GM19397 (cell line): ENCODE results near the gene APOL3.
"Not testable (repeated sequence)": the region's sequence is repeated elsewhere in the genome, so short reads cannot be mapped to it uniquely, and the experiment has no call there.

Source experiments
- ATAC-seq: cut with Tn5 transposase; IDR thresholded peaks from one replicate; pipeline ENCODE4 v1.9.1; 2021; ENCODE audit warnings: mild to moderate bottlenecking, moderate library complexity; ENCODE audit not compliant: unreplicated experiment

Gene APOL3, protein sequence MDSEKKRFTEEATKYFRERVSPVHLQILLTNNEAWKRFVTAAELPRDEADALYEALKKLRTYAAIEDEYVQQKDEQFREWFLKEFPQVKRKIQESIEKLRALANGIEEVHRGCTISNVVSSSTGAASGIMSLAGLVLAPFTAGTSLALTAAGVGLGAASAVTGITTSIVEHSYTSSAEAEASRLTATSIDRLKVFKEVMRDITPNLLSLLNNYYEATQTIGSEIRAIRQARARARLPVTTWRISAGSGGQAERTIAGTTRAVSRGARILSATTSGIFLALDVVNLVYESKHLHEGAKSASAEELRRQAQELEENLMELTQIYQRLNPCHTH

DNA sequence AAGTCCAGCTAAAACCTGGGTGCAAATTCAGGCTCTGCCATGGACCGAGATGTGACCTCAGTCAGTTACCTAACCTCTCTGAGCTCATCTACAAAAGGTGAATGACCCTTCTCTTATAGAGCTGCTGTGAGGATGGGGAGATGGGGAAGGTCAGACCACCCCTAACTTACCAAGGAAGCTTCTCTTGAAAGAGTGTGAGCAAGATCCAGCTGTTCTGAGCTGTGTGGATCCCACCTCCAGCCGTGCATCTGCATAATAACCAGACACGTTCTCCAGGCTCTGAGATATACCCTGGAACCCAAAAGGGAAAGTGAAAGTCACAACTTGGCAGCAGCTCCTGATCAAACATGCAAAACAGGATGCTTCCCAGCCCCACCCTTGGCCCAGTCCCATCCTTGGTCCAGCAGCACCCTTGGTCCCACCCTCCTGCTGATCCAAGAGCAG lies at the start of gene APOL3:
Gene APOL3 (minus strand): TSS at position 257 of the 444 bp plus-strand sequence. CDS start 11,700 bp downstream, outside the sequence.
- no peak for ATAC-seq

DNA sequence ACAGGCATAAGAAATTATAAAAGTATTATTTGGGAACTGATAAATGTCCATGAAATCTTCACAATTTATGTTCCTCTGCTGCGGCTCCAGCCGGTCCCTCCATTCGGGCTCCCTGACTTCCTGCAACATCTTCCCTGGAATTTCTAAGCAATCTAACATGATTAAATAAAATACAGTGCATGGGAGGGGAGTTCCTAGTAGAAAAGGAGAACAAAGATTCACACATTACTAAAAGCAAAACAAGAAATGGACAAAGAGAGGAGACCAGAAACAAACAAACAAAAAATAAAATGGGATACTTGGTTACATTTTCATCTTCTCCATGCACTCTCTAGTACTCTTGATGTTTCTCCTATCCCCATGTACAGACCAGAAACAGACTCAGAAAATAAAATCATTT lies 49.7 kb upstream of the APOL3 start:
- no peak for ATAC-seq

DNA sequence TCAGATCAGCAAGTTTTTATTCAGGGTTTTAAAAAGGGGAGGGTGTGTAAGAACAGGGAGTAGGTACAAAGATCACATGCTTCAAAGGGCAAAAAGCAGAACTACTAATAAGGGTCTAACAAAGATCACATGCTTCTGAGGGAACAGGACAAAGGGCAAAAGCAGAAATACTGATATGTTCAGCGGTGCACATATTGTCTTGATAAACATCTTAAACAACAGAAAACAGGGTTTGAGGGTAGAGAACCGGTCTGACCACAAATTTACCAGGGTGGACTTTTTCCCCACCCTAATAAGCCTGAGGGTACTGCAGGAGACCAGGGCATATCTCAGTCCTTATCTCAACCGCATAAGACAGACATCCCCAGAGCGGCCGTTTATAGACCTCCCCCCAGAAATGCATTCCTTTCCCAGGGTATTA lies 48.9 kb upstream of the APOL3 start:
- ATAC-seq, result not testable (repeated sequence)

DNA sequence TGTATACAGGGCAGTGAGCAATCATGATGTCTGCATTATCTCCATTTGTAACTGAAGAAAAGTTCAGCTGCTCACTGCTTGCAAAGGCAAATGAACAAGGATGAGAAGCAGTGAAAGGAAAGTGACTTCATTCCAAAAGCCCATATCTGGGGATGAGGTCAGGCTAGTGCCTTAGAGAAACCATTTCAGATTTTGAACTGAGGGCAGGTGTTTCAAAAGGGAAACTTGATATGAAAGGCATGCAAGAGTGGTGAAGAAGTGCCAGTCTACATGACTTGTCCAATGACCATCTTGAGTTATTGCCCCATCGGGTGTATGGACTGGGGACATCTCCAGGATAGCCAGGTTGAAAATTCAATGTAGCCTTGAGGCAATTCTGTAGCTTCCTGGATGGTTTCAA lies 48.4 kb upstream of the APOL3 start:
- ATAC-seq, result no peak

DNA sequence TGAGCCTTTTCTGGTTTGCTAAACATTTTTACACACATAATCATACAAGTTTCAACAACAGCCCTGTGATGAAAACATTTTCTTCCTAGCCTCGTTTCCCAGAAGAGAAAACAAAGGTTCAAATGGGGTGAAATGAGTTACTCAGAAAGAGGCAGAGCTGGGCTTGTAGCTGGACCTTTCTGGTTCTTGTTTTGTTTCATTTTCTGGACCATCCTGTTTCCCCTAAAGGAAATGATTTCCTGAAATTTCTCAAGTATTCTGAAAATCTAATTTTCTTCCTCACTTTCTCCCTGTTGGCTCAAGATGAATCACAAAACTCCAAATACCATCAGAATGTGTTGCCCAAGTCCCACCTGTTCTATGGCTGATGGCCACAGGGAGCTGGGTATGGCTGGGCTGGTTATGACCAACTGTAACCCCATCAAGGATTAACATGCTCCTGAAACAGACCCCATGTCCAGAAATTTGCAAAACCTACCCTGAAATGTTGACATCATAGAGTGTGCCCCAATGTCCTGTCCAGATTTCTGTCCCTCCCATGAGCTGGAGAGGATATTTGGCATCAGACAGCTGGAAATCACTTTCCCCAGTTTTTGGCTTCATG lies 47.7 kb upstream of the APOL3 start:
- no peak for ATAC-seq

DNA sequence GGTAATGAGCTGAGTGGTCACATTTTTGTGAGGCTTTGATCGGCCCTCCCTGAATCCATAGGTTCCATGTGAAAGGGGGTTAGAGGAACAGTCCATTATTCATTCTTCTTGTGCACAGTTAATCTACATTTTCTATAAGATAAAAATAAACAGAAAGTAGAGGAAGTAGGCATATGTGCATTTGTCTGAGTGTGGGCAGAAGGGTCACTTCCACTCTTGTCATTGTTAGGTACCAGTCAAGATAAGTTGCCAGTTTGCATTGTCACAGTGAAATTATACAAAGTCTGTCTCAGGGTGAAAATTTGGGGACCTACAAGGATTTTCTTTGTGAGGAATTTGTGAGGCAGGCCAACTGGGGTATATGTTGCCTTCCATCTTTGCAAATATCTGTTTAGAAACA lies 45.7 kb upstream of the APOL3 start:
- no peak for ATAC-seq

DNA sequence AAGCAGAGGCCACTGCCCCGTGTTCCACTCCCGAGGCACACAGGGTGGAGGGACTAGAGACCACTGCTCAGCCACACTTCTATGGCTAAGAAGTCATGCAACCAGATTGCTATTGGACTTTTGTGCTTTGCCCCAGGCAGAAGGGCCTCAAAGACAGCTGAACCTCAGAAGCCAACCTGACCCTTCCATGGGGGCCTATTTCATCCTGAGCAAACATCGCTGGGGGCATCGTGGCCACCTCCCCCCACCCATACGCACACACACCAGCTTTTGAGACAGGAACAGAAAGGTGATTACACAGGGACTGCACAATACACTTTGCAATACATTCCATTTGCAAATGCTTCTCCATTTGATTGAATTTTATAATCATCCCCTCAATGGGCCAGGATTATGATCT lies 45.0 kb upstream of the APOL3 start:
- ATAC-seq, result not testable (repeated sequence)

DNA sequence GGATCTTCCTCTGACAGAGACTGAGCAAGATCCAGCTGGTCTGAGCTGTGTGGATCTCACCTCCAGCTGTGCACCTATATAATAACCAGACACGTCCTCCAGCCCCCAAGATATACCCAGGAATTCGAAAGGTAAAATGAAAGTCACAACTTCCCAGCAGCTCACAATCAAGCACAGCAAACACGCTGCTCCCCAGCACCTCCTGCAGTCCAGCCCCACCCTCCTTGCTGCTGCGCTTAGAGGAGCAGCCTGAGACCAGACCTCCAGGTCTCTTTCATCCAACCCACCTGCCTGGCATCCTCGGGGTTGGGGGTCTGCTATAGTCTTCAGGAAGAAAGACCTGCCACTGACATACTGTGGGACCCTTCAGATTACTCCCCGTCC lies 44.1 kb upstream of the APOL3 start:
- ATAC-seq, result no peak

DNA sequence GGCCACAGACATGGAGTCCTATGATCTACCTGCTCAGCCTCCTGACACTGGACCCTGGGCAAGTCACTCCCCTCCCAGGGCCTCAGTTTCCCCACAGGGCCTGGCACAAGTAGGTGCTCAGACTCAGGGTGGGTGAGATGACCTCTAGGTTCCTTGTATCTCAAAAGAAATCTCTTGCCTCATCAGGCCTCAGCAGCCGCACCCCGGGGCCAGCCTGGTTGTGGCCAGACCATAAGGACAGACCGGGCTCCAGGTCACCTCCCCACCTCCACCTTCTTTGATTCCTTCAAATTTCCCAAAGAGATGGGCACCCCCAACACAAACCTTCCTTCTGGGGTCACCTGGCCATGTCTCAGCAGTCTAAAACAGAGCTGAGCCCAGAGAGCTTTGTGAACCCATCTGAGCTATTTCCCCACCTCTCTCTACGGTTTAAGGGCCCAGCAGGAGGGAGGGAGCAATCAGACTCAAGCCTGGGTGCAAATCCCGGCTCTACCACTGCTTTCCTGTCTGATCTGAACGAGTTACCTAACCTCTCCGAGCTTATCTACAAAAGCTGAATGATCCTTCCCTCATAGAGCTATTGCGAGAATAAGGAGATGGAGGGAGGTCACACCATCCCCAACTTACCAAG lies 43.6 kb upstream of the APOL3 start:
- ATAC-seq, result no peak

DNA sequence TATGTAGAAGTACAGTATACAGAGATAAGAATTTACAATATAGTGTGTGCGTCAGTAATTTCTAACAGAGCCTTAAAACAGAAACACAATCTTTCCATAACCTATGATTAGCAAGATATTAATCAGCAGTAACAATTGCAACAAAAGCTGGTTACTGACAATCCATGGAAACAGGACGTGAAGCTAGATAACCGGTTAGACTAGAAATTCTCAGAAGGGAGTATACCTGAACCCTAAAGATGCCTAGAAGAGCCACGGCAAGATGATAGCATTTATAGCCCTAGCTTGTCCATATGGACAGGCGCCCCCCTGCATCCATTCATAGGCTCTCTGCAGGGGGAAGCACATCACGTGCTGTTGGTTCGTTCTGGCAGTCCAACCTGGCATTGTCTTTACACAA lies 42.9 kb upstream of the APOL3 start:
- ATAC-seq, result not testable (repeated sequence)

DNA sequence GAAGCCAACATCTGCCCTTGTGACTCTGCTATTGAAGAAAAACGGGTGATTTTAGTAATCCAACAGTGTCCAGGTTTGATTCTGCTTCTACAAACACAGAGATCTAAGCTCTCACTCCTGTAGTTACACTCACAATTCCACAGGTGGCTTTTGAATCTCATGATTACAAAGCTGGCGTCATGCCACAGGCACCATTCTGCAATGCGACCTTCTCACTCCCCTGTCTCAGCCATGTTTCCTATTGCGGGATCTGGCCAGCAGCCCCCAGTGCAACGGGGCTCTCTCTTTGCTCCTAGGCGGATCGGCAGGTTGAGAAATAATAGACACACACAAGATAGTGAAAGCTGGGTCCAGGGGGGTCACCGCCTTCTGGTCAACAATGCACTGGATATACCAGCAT lies 42.4 kb upstream of the APOL3 start:
- ATAC-seq, result not testable (repeated sequence)

DNA sequence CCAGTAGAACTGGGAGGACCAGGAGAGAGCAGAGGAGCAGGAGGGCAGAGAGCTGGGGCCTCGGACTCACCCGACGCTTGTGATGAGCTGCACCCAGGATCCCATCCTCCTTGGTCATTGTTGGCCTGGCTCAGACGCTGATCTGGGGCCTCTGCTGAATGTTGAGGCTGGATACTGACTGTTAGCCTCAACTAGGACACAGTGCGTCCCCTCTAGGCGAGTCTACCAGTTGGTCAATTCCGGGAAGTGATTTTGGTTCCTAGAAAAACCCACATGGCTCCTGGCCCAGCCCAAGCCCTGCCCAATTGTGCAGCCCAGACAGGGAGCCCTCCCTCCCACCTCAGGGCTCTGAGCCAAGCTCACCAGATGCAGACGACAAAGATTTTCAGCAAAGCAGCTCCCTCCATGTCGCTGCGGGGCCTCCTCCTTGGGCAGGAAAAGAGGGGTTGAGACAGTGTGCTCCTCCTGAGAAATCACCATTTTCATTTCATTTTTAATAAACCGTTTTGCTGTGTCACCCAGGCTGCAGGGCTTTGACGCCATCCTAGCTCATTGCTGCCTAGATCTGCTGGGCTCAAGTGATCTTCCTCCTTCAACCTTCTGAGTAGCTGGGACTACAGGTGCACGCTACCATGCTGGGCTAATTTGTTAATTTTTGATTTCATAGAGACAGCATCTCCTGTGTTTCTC lies 41.2 kb upstream of the APOL3 start, which contains the start of gene APOL4:
Gene APOL4 (minus strand): TSS at position 180 of the 690 bp plus-strand sequence. CDS start 75 bp downstream, at position 105.
- ATAC-seq, result no peak

DNA sequence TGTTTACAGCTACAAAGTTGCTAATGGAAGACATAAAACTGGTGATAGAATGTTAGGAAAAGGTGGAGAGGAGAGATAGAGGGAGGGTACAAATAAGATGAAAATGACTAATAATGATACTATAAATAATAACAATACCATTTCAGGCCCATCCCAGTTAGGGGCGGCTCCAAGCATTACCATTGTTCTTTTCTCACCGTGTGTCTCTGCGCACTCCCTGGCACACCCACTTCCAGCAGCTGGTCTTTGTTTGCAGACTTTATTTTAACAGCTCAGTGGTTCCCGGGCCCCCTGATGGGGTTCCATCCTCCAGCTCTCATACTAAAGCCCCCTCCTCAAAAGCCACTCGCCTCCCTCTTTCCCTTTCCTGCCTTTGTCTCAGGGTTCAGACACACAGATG lies 40.5 kb upstream of the APOL3 start:
- ATAC-seq, result not testable (repeated sequence)

DNA sequence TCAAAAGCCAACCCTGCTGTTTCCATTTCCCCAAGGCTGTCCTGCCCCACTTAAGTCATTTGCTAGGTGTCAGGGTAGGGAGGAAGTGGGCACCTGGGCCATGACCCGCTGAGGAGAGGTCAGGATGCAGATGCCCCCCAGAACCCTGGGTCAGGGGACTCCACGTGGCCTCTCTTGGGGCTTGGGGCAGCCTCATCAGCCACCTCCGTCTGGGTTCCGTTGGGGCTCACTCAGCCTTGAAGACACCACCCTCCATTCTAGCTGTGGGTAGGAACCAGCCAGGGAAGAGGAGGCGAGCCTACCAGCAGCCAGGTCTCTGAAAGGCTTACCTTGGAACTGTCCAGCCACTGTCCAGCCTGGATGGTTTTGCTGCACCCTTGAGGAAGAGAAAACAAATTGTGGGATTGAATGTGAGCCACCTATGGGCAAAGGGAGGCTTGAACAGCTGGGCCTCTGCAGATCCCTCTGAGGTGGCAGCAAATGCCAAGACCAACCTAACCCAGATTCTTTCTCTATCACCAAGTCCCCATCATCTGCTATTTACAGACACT lies 38.5 kb upstream of the APOL3 start:
- ATAC-seq, result no peak

DNA sequence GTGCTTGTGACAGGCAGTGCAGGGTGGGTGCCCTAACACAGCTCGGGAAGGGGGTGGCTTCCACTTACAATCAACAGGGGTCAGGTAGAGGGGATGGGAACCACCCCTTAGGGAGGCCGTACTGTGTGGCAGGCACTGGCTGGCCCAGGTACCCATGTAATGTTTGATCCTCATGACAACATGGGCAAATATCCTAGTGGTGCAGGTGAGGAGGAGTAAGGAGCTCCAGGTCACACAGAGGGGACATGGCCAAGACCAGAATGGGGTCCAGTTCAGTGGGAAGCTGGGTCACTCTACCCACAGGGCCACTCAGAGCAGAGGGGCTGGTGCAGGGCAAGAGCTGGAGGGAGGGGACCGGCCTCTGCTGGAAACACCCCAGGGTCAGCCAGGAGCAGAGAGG lies 38.0 kb upstream of the APOL3 start:
- ATAC-seq, result no peak

DNA sequence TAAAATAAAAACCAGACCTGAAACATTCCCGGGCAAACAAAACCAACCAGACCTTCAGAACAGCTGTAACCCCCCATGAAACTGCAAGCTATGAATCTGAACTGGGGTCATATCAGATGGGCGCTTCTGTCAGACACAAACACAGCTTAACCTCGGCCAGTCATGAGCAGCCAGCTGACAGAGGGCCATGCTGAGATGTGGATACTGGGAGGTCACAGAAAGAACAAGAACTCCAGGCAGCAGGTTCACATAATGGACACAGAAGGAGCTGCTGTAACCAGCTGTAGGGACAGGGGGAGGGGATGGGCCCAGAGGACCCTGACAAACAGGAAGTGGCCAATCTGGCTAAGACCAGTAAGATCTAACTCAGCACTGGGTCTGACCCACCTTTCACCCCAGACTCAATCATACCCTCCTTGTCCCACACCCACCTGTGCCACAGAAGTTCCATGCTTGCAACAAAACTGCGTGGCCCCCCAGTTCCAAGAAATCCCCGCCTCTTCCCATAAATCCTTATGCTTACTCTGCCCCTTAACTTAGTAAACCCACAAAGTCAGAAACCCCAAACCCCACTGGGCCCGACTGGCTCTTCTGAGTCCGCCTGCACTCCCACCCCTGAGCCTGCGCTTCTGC lies 37.1 kb upstream of the APOL3 start:
- no peak for ATAC-seq

DNA sequence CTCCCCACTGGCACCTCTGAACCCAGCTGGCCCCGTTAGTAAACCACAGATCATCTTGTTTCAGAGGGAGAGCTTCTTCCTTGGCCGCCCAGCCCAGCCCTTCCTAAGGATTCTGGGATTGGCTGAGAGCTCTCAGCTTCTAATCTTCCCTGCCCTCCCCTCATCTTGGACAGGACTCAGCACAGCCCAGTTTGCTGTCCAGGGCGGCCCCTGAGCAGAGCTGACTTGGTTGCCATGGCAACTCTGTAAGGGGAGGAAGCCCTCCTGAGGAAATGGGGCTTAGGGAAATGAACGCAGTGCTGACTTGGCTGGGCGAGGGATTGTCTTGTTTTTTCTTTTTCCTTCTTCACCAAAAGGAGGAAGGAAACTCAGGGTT lies 36.5 kb upstream of the APOL3 start:
- ATAC-seq, result no peak

DNA sequence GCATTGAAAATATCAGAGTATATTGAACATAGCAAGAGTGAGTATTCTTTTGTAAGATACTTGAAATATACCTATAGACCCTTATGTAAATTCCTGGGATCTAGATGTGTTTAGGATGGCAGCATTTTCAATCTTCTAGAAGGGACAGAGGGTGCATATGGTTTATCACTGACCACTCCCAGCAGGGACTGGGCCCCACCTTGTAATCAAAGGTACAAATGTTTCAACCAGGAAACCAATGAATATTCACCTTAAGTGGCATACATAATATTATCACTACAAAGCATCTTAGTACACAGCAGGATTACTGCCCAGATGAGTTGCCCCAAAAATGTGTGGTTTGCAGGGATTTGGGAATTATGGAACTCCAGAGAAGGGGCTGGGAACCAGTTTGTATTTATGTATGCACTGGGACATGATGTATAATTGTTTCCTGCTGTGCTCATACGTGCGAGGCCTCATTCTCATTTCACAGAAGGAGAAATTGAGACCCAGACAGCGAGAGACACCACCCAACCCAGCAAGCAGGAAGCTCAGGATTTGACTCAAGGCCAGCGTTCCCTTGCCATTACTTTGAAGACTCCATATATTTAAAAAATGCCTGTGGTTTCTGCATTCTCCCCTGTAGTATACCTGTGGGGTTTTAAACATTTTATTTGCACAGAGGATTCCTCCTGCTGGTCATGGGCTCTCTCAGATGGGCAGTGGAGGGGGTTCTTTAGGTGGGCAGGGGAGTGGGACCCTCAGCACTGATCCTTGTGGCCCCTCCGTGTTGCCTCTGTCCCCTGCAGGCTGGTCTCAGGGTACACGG lies 35.9 kb upstream of the APOL3 start:
- ATAC-seq, result no peak

DNA sequence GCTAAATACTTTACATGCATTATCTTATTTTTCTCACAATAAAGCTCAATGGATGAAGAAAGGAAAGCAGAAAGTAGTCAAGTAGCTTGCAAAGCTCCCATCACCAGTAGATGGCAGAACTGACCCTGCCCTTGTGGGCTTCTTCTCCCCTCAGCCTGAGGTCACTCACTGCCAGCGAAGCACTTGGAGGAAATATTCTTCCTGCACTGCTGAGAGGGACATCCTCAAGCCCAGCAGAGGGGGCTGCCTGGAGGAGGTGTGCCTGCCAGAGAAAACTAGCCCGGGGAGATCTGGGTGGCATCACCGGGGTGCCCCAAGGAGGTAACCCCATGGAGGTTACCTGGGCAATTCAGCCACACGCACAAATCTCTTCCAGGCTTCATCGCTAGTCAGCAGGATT lies 34.4 kb upstream of the APOL3 start:
- ATAC-seq, result no peak

DNA sequence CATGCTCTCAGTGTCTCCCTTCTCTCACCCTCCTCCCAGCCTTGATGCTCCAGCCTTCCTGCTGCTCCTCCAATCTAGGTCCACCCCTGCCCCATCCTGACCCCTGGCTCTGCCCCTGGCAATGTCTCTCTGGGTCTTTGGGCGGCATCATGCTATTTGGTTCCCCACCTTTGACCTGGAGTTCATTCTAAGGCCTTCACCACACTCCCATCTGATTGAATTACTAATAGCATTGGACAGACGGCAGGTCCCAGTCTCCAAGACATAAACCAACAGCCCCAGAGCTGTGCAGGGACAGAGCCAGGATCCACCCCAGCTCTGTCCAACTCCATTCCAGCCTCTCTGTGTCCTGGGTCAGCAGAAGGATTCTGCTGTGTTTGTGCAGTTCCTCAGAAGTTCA lies 33.8 kb upstream of the APOL3 start:
- ATAC-seq, result no peak
